HL-60 (cell line): ENCODE results near the gene SPP1.

ENCODE experiments used
- DNase-seq, 2 experiments: peaks; one replicate each; pipeline ENCODE4 v3.0.0-alpha.2; 2010 to 2020; ENCODE audit warnings: low read depth in 1 of 2, low spot score in 1 of 2
- H3K27ac ChIP-seq: fragments of 250-450 bp; sonication (Bioruptor Pico); replicated peaks from 2 replicates; pipeline ENCODE4 v1.5.1; 2020; ENCODE audit warnings: mild to moderate bottlenecking, moderate library complexity
- H3K27me3 ChIP-seq: fragments of 250-450 bp; sonication (Bioruptor Pico); 2 replicates; pipeline ENCODE4 v1.5.1; 2021; ENCODE audit warnings: mild to moderate bottlenecking, moderate library complexity; ENCODE audit not compliant: insufficient read depth, poor library complexity, severe bottlenecking
- H3K4me3 ChIP-seq: replicated peaks from 2 replicates; pipeline ENCODE4 v1.5.1; 2011; ENCODE audit warnings: mild to moderate bottlenecking, control low read depth, low read length; ENCODE audit not compliant: insufficient read depth
- CTCF ChIP-seq: IDR thresholded peaks from one replicate; pipeline ENCODE4 v1.5.1; 2011; ENCODE audit warnings: low read length, control low read depth, inconsistent platforms; ENCODE audit not compliant: insufficient read depth
- GABPA ChIP-seq: IDR thresholded peaks from 2 replicates; pipeline ENCODE4 v1.6.1; 2012; ENCODE audit warnings: low read depth
- POLR2AphosphoS5 ChIP-seq: IDR thresholded peaks from 2 replicates; pipeline ENCODE4 v1.6.1; 2012; ENCODE audit warnings: low read depth
- REST ChIP-seq: IDR thresholded peaks from 2 replicates; pipeline ENCODE4 v1.6.1; 2012; ENCODE audit warnings: low read depth; ENCODE audit not compliant: insufficient replicate concordance
- SPI1 ChIP-seq: IDR thresholded peaks from 2 replicates; pipeline ENCODE4 v1.6.1; 2012; ENCODE audit warnings: low read depth, mild to moderate bottlenecking, borderline replicate concordance

The SPP1 gene

GRCh38 chr4:88008122-88008742 lies 32.7 kb downstream of the SPP1 start:
- no peak for DNase-seq

GRCh38 chr4:88008743-88009171 lies 33.2 kb downstream of the SPP1 start:
- Histone ChIP-seq H3K27ac (no peak overlapping the region), H3K4me3 (peak overlapping the region; percentile 88), H3K27me3 (no peaks in the 10 kb centered on the region)
- no peak for DNase-seq
- TF ChIP-seq REST (no peak), CTCF (no peak), GABPA (no peak), POLR2AphosphoS5 (no peak), SPI1 (no peak)

More at GRCh38 chr4:88008122-88008742, 32.7 kb downstream of the SPP1 start:
- Histone ChIP-seq H3K27ac (no peak overlapping the region; the same call in 1 of the 2 replicates), H3K27me3 (no peaks in the 10 kb centered on the region), H3K4me3 (peak overlapping the region; percentile 88)
- no peak for TF ChIP-seq CTCF
- TF ChIP-seq GABPA = no peak

GRCh38 chr4:88009871-88010270 lies 34.4 kb downstream of the SPP1 start:
- no peak for DNase-seq
- Histone ChIP-seq H3K4me3 (no peak overlapping the region), H3K27me3 (no peaks in the 10 kb centered on the region), H3K27ac (no peak overlapping the region)
- TF ChIP-seq CTCF = no peak
- no peak for TF ChIP-seq SPI1
- TF ChIP-seq REST = no peak
- TF ChIP-seq POLR2AphosphoS5 = no peak
- no peak for TF ChIP-seq GABPA

- no peaks in the 10 kb centered on the region for H3K27me3 ChIP-seq
- no peak overlapping the region; the same call in 1 of the 2 replicates for H3K27ac ChIP-seq
- no peak overlapping the region for H3K4me3 ChIP-seq
- peak in 1 of 2 experiments; percentile 15 for DNase-seq
- TF ChIP-seq SPI1 = no peak
- no peak for TF ChIP-seq GABPA
- no peak for TF ChIP-seq CTCF
- TF ChIP-seq POLR2AphosphoS5 = no peak
- TF ChIP-seq REST = no peak
These were observed 35.5 kb downstream of the SPP1 start for GRCh38 chr4:88010966-88011365.
